HEK293T (cell line): ENCODE measurements around the gene HSBP1L1.

Source experiments
- BHLHE40 ChIP-seq: fragments of 450-650 bp; IDR thresholded peaks from 2 replicates; pipeline ENCODE4 v1.6.1; 2016; ENCODE audit warnings: mild to moderate bottlenecking, moderate library complexity, borderline replicate concordance
- FOXA1 ChIP-seq: fragments of 450-650 bp; IDR thresholded peaks from 2 replicates; pipeline ENCODE4 v1.6.1; 2016; ENCODE audit warnings: mild to moderate bottlenecking
- FOXM1 ChIP-seq: fragments of 450-650 bp; IDR thresholded peaks from 2 replicates; pipeline ENCODE4 v1.6.1; 2017; ENCODE audit warnings: mild to moderate bottlenecking, borderline replicate concordance
- HDGF ChIP-seq: fragments of 450-650 bp; IDR thresholded peaks from 2 replicates; pipeline ENCODE4 v1.6.1; 2017; ENCODE audit warnings: antibody characterized with exemption, borderline replicate concordance
- L3MBTL2 ChIP-seq: fragments of 450-650 bp; conservative IDR thresholded peaks from 2 replicates; pipeline ENCODE4 v1.6.1; 2016; ENCODE audit warnings: mild to moderate bottlenecking
- NFRKB ChIP-seq: fragments of 450-650 bp; IDR thresholded peaks from 2 replicates; pipeline ENCODE4 v1.6.1; 2016; ENCODE audit warnings: mild to moderate bottlenecking, moderate library complexity
- PKNOX1 ChIP-seq: fragments of 450-650 bp; IDR thresholded peaks from 2 replicates; pipeline ENCODE4 v1.6.1; 2016
- SP1 ChIP-seq: fragments of 450-650 bp; IDR thresholded peaks from 2 replicates; pipeline ENCODE4 v1.6.1; 2017
- SUZ12 ChIP-seq: fragments of 450-650 bp; IDR thresholded peaks from 2 replicates; pipeline ENCODE4 v1.6.1; 2016; ENCODE audit warnings: mild to moderate bottlenecking

- TF ChIP-seq L3MBTL2 (no peak), HDGF (no peak), PKNOX1 (no peak), FOXA1 (no peak), BHLHE40 (no peak), FOXM1 (no peak), SP1 (no peak), NFRKB (no peak), SUZ12 (no peak)
Observed at GRCh38 chr18:79944126-79944731, 20.2 kb upstream of the HSBP1L1 start.
